Lower leg skin (tissue), 4 donors: Measurements from ENCODE around the gene SH2D7. TPM values are rescaled to one million over a fixed set of nuclear protein-coding genes. Genes with fewer than 3 reads are reported as not detected.

Source experiments
- DNase-seq, 2 donors: peaks; one replicate each; pipeline ENCODE4 v3.0.0-alpha.2; 2019; ENCODE audit warnings: low spot score in 2 of 2
- H3K4me3 ChIP-seq: fragments of 200-600 bp; sonication (generic); 2 replicates; pipeline ENCODE4 v1.5.1; 2017; ENCODE audit warnings: mild to moderate bottlenecking, low read depth; ENCODE audit not compliant: poor library complexity, severe bottlenecking
- CTCF ChIP-seq, 3 donors: fragments of 450-650 bp; IDR thresholded peaks; one replicate each; pipeline ENCODE4 v1.5.1; 2016; ENCODE audit warnings: antibody characterized with exemption in 3 of 3, mild to moderate bottlenecking in 3 of 3, moderate library complexity in 2 of 3
- POLR2A ChIP-seq, 2 donors: fragments of 450-650 bp; IDR thresholded peaks; one replicate each; pipeline ENCODE4 v1.6.1; 2016 to 2017; ENCODE audit warnings: antibody characterized with exemption in 2 of 2, mild to moderate bottlenecking in 1 of 2, moderate library complexity in 1 of 2
- WGBS, 2 donors: methylation state at CpG; one replicate each; pipeline ENCODE4 v1.1.5; 2018; 5-methylcytosine and 5-hydroxymethylcytosine counted together
- intact Hi-C: fragments of 100-400 bp; cut with DNase I; formaldehyde crosslinking; loops from one replicate; pipeline ENCODE4 v1.15.0; 2023; ENCODE audit warnings: low total_unique reads
- total RNA-seq, 4 donors: library from RNA; depleted of rRNA; stranded (reverse); fragments of >200 nt; gene quantifications; one replicate each; pipeline ENCODE4 v1.1.0, GENCODE V29; 2016

SH2D7 gene
- total RNA-seq, 4 donors from 2014 or later = not detected

- H3K4me3 ChIP-seq = no peak overlapping the region
- 83 to 88% methylated on average over 3 of the region's 3 CpGs for WGBS, 2 donors
- TF ChIP-seq CTCF (IDR thresholded peaks at IDR 0.05) = no peak
- TF ChIP-seq POLR2A (IDR thresholded peaks at IDR 0.05) = no peak
- intact Hi-C loops = no loop called here
- no peak for DNase-seq
Observed at GRCh38 chr15:78090422-78091063, 1.8 kb upstream of the SH2D7 start.

- TF ChIP-seq CTCF (IDR thresholded peaks at IDR 0.05) (no peak), POLR2A (IDR thresholded peaks at IDR 0.05) (no peak)
- DNase-seq = no peak
- no peak overlapping the region for H3K4me3 ChIP-seq
- intact Hi-C loops = no loop called here
- WGBS, 2 donors = 49 to 56% methylated on average over 5 of the region's 5 CpGs
Observed at GRCh38 chr15:78093242-78094020, 1.1 kb downstream of the SH2D7 start.

GRCh38 chr15:78097667-78098066 lies 5.3 kb downstream of the SH2D7 start:
- peak in 1 of 2 donors; percentile 79 for DNase-seq
- TF ChIP-seq CTCF (IDR thresholded peaks at IDR 0.05) = no peak
- no peak for TF ChIP-seq POLR2A (IDR thresholded peaks at IDR 0.05)
- H3K4me3 ChIP-seq = no peak overlapping the region
- 94 to 95% methylated on average over 9 of the region's 9 CpGs for WGBS, 2 donors
- intact Hi-C loops = no loop called here

GRCh38 chr15:78098131-78098755 lies 5.9 kb downstream of the SH2D7 start:
- H3K4me3 ChIP-seq = no peak overlapping the region
- DNase-seq = no peak
- 92 to 96% methylated on average over 9 to 11 of the region's 11 CpGs for WGBS, 2 donors
- intact Hi-C loops = no loop called here
- no peak for TF ChIP-seq CTCF (IDR thresholded peaks at IDR 0.05)
- no peak for TF ChIP-seq POLR2A (IDR thresholded peaks at IDR 0.05)

GRCh38 chr15:78100886-78101285 lies 8.5 kb downstream of the SH2D7 start:
- WGBS, 2 donors = 75 to 89% methylated on average over 2 of the region's 2 CpGs
- intact Hi-C loops = no loop called here
- no peak for DNase-seq
- H3K4me3 ChIP-seq = no peak overlapping the region
- TF ChIP-seq POLR2A (IDR thresholded peaks at IDR 0.05) (no peak), CTCF (IDR thresholded peaks at IDR 0.05) (no peak)
